CD14-positive monocyte (primary cell): ENCODE data around the gene GLI3. TPM values are rescaled to one million over a fixed set of nuclear protein-coding genes. Genes with fewer than 3 reads are reported as not detected.

Source experiments
- DNase-seq, 3 donors: peaks; one replicate each; pipeline ENCODE4 v3.0.0-alpha.2; 2011 to 2022
- H2AFZ ChIP-seq: 2 replicates; pipeline ENCODE4 v1.6.0; 2012; ENCODE audit warnings: mild to moderate bottlenecking, low read depth, low read length, inconsistent platforms; ENCODE audit not compliant: insufficient read depth, poor library complexity, severe bottlenecking
- H3K27ac ChIP-seq, 2 donors: 1 replicate in 1 of 2; 2 replicates in 1 of 2; pipeline ENCODE4 v1.5.1; 2012 to 2013; ENCODE audit warnings: low read length in 2 of 2, control low read depth in 1 of 2, inconsistent platforms in 1 of 2, low read depth in 1 of 2, mild to moderate bottlenecking in 1 of 2
- H3K27me3 ChIP-seq, 2 donors: one replicate each; pipeline versions ENCODE4 v1.6.0 to v1.6.1; 2011 to 2013; ENCODE audit warnings: low read length in 2 of 2; ENCODE audit not compliant: control insufficient read depth in 2 of 2, insufficient read depth in 2 of 2
- H3K36me3 ChIP-seq, 2 donors: replicated peaks in 1 of 2; 1 replicate in 1 of 2; 2 replicates in 1 of 2; pipeline versions ENCODE4 v1.5.1 to v1.6.1; 2012 to 2013; ENCODE audit warnings: low read length in 2 of 2, control low read depth in 1 of 2, inconsistent platforms in 1 of 2, mild to moderate bottlenecking in 1 of 2; ENCODE audit not compliant: insufficient read depth in 2 of 2, control insufficient read depth in 1 of 2
- H3K4me1 ChIP-seq, 2 donors: 1 replicate in 1 of 2; 2 replicates in 1 of 2; pipeline versions ENCODE4 v1.5.1 to v1.6.1; 2012 to 2013; ENCODE audit warnings: low read length in 2 of 2, control low read depth in 1 of 2, inconsistent platforms in 1 of 2, mild to moderate bottlenecking in 1 of 2, moderate library complexity in 1 of 2; ENCODE audit not compliant: insufficient read depth in 2 of 2, control insufficient read depth in 1 of 2
- H3K4me2 ChIP-seq: replicated peaks from 2 replicates; pipeline ENCODE3; 2012; ENCODE audit warnings: low read length, moderate library complexity, mild to moderate bottlenecking; ENCODE audit not compliant: poor library complexity, severe bottlenecking; ENCODE audit errors: extremely low read depth
- H3K4me3 ChIP-seq, 3 experiments: fragments of 200-600 bp in 1 of 3; sonication (generic) in 1 of 3; replicated peaks in 1 of 3; 1 replicate in 2 of 3; 2 replicates in 1 of 3; pipeline ENCODE4 v1.5.1; 2011 to 2013; ENCODE audit warnings: low read length in 3 of 3, mild to moderate bottlenecking in 3 of 3, control low read depth in 2 of 3, low read depth in 2 of 3, inconsistent platforms in 1 of 3, moderate library complexity in 1 of 3
- H3K79me2 ChIP-seq: 2 replicates; pipeline ENCODE4 v1.6.0; 2012; ENCODE audit warnings: mild to moderate bottlenecking, control low read depth, inconsistent platforms, low read length, moderate library complexity; ENCODE audit not compliant: insufficient read depth
- H3K9ac ChIP-seq: 2 replicates; pipeline ENCODE4 v1.6.0; 2017; ENCODE audit warnings: low read length, mild to moderate bottlenecking; ENCODE audit not compliant: insufficient read depth, poor library complexity, severe bottlenecking
- H3K9me3 ChIP-seq, 2 donors: replicated peaks in 1 of 2; 1 replicate in 1 of 2; 2 replicates in 1 of 2; pipeline versions ENCODE4 v1.5.1 to v1.6.1; 2012 to 2013; ENCODE audit warnings: low read length in 2 of 2, control low read depth in 1 of 2; ENCODE audit not compliant: control insufficient read depth in 1 of 2, insufficient read depth in 1 of 2
- H4K20me1 ChIP-seq: 2 replicates; pipeline ENCODE4 v1.6.0; 2012; ENCODE audit warnings: mild to moderate bottlenecking, low read length, control low read depth, moderate library complexity; ENCODE audit not compliant: insufficient read depth
- H3K27ac Mint-ChIP-seq, 7 donors: one replicate each; pipeline ENCODE4 v1.8.0; 2020; ENCODE audit warnings: mild to moderate bottlenecking in 7 of 7, mixed read lengths in 7 of 7, moderate library complexity in 6 of 7, inconsistent platforms in 2 of 7
- H3K27me3 Mint-ChIP-seq, 3 donors: one replicate each; pipeline ENCODE4 v1.8.0; 2021 to 2022; ENCODE audit warnings: low read depth in 3 of 3, mild to moderate bottlenecking in 3 of 3, mixed read lengths in 3 of 3, moderate library complexity in 3 of 3, inconsistent platforms in 1 of 3
- H3K36me3 Mint-ChIP-seq, 2 donors: one replicate each; pipeline ENCODE4 v1.8.0; 2020; ENCODE audit warnings: mixed read lengths in 2 of 2, inconsistent platforms in 1 of 2, mild to moderate bottlenecking in 1 of 2
- H3K4me1 Mint-ChIP-seq: one replicate; pipeline ENCODE4 v1.8.0; 2020; ENCODE audit warnings: mild to moderate bottlenecking, mixed read lengths
- H3K4me3 Mint-ChIP-seq, 2 donors: one replicate each; pipeline ENCODE4 v1.8.0; 2020; ENCODE audit warnings: mild to moderate bottlenecking in 2 of 2, mixed read lengths in 2 of 2, moderate library complexity in 1 of 2
- H3K9me3 Mint-ChIP-seq, 7 donors: one replicate each; pipeline ENCODE4 v1.8.0; 2020 to 2022; ENCODE audit warnings: mixed read lengths in 7 of 7, mild to moderate bottlenecking in 6 of 7, moderate library complexity in 6 of 7, inconsistent platforms in 2 of 7
- CTCF ChIP-seq: fragments of 200-600 bp; IDR thresholded peaks from one replicate; pipeline ENCODE4 v1.8.0; 2022; ENCODE audit warnings: antibody characterized with exemption, mild to moderate bottlenecking
- WGBS: methylation state at CpG from one replicate; pipeline ENCODE4 v1.1.5; 2013; ENCODE audit warnings: missing lambda C conversion rate; ENCODE audit not compliant: insufficient coverage; 5-methylcytosine and 5-hydroxymethylcytosine counted together
- intact Hi-C, 2 donors: fragments of 100-400 bp; cut with micrococcal nuclease; formaldehyde crosslinking; loops; one replicate each; pipeline versions ENCODE4 v1.15.0 to v1.15.1; 2023
- polyA plus RNA-seq, 3 donors: library from polyadenylated mRNA; depleted of rRNA in 1 of 3; unstranded in 2 of 3; stranded (reverse) in 1 of 3; fragments of 300-500 nt in 2 of 3; fragments of >200 nt in 1 of 3; fragmentation: Illumina TruSeq in 2 of 3; gene quantifications; 1 replicate in 2 of 3; 2 replicates in 1 of 3; pipeline ENCODE4 v1.2.3, GENCODE V29; 2012 to 2021

The GLI3 gene
- polyA plus RNA-seq, 3 donors, result not detected

- Histone ChIP-seq H3K36me3 (no peaks in the 10 kb centered on the region), H3K4me2 (no peak overlapping the region), H3K4me1 (peaks cover 9 to 14% of the 10 kb centered on the region in 2 donors), H3K4me3 (no peak overlapping the region), H4K20me1 (no peaks in the 10 kb centered on the region), H2AFZ (no peak overlapping the region), H3K79me2 (no peaks in the 10 kb centered on the region), H3K27ac (no peak overlapping the region), H3K9me3 (no peaks in the 10 kb centered on the region), H3K9ac (no peak overlapping the region), H3K27me3 (no peaks in the 10 kb centered on the region)
- Mint-ChIP-seq H3K27me3 (peaks cover 0 to 5% (median 1%) of the 10 kb centered on the region in 3 donors), H3K4me1 (peaks cover 25% of the 10 kb centered on the region), H3K27ac (no peak overlapping the region), H3K9me3 (no peaks in the 10 kb centered on the region), H3K36me3 (no peaks in the 10 kb centered on the region), H3K4me3 (no peak overlapping the region)
- no peak for DNase-seq
- intact Hi-C loops, result no loop called here
- TF ChIP-seq CTCF, result no peak
- 100% methylated on average over 1 of the region's 4 CpGs for WGBS
Observed at GRCh38 chr7:41972776-41973175, 264.2 kb downstream of the GLI3 start.

- no peak overlapping the region for H3K9ac ChIP-seq
- Mint-ChIP-seq H3K27me3 (peaks cover 0 to 5% (median 1%) of the 10 kb centered on the region in 3 donors), H3K4me1 (peaks cover 24% of the 10 kb centered on the region), H3K4me3 (no peak overlapping the region), H3K27ac (peak overlapping the region in 1 of 7 donors; percentile 6), H3K36me3 (no peaks in the 10 kb centered on the region), H3K9me3 (no peaks in the 10 kb centered on the region)
- DNase-seq, result no peak
- no peaks in the 10 kb centered on the region for H3K79me2 ChIP-seq
- no peak overlapping the region for H3K4me2 ChIP-seq
- no peak overlapping the region for H3K4me3 ChIP-seq
- H2AFZ ChIP-seq, result no peak overlapping the region
- H3K9me3 ChIP-seq, result no peaks in the 10 kb centered on the region
- H3K36me3 ChIP-seq, result no peaks in the 10 kb centered on the region
- no peak overlapping the region for H3K27ac ChIP-seq
- H3K27me3 ChIP-seq, result no peaks in the 10 kb centered on the region
- H3K4me1 ChIP-seq, result peaks cover 9 to 14% of the 10 kb centered on the region in 2 donors
- WGBS, result 96% methylated on average over 12 of the region's 13 CpGs
- no peaks in the 10 kb centered on the region for H4K20me1 ChIP-seq
- intact Hi-C loops, result no loop called here
- no peak for TF ChIP-seq CTCF
Observed at GRCh38 chr7:41972270-41972669, 264.7 kb downstream of the GLI3 start.
